GM12875 (cell line): ENCODE measurements around the gene PARP8.
"Not testable (repeated sequence)": the region's sequence is repeated elsewhere in the genome, so short reads cannot be mapped to it uniquely, and the experiment has no call there.

Experiments
- H3K4me3 ChIP-seq: one replicate; pipeline ENCODE4 v1.5.1; 2011; ENCODE audit warnings: low read depth, low read length, control low read depth
- TF ChIP-seq, protein P1 (sequence below): IDR thresholded peaks from 2 replicates; pipeline ENCODE4 v1.5.1; 2011; ENCODE audit warnings: low read depth, mild to moderate bottlenecking, control low read depth, inconsistent platforms, low read length, moderate library complexity, borderline replicate concordance; ENCODE audit not compliant: insufficient read depth

The PARP8 gene

GRCh38 chr5:50798002-50798401 lies 131.6 kb downstream of the PARP8 start:
- H3K4me3 ChIP-seq, result no peak overlapping the region
- TF ChIP-seq, protein P1, sequence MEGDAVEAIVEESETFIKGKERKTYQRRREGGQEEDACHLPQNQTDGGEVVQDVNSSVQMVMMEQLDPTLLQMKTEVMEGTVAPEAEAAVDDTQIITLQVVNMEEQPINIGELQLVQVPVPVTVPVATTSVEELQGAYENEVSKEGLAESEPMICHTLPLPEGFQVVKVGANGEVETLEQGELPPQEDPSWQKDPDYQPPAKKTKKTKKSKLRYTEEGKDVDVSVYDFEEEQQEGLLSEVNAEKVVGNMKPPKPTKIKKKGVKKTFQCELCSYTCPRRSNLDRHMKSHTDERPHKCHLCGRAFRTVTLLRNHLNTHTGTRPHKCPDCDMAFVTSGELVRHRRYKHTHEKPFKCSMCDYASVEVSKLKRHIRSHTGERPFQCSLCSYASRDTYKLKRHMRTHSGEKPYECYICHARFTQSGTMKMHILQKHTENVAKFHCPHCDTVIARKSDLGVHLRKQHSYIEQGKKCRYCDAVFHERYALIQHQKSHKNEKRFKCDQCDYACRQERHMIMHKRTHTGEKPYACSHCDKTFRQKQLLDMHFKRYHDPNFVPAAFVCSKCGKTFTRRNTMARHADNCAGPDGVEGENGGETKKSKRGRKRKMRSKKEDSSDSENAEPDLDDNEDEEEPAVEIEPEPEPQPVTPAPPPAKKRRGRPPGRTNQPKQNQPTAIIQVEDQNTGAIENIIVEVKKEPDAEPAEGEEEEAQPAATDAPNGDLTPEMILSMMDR, result no peak

DNA sequence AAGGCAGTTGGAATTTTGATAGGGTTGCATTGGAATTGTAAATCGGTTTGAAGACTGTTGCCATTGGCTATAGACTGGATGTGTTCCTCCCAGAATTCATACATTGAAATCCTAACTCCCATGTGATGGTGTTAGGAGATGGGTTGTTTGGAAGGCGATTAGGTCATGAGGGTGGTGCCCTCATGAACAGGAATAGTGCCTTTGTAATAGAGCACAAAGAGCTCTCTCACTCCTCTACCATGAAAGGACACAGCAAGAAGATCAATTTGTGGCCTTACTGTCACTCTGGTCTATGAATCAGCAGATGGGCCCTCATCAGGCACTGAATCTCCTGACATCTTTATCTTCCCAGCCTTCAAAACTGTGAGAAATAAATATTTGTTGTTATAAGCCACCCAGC lies 133.2 kb downstream of the PARP8 start:
- TF ChIP-seq, protein P1, result no peak
- no peak overlapping the region for H3K4me3 ChIP-seq

- TF ChIP-seq, protein P1, result no peak
- no peak overlapping the region for H3K4me3 ChIP-seq
Observed at GRCh38 chr5:50800410-50800809, 134.0 kb downstream of the PARP8 start.

- TF ChIP-seq, protein P1, result no peak
Observed at GRCh38 chr5:50807661-50808060, 141.2 kb downstream of the PARP8 start.

GRCh38 chr5:50808406-50808805 lies 142.0 kb downstream of the PARP8 start:
- TF ChIP-seq, protein P1, result no peak
- H3K4me3 ChIP-seq, result no peak overlapping the region

More at GRCh38 chr5:50807661-50808060, 141.2 kb downstream of the PARP8 start:
- no peak overlapping the region for H3K4me3 ChIP-seq

DNA sequence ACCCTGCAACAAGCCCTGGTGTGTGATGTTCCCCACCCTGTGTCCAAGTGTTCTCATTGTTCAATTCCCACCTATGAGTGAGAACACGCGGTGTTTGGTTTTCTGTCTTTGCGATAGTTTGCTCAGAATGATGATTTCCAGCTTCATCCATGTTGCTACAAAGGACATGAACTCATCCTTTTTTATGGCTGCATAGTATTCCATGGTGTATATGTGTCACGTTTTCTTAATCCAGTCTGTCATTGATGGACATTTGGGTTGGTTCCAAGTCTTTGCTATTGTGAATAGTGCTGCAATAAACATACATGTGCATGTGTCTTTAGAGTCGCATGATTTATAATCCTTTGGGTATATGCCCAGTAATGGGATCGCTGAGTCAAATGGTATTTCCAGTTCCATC lies 145.3 kb downstream of the PARP8 start:
- not testable (repeated sequence) for H3K4me3 ChIP-seq

DNA sequence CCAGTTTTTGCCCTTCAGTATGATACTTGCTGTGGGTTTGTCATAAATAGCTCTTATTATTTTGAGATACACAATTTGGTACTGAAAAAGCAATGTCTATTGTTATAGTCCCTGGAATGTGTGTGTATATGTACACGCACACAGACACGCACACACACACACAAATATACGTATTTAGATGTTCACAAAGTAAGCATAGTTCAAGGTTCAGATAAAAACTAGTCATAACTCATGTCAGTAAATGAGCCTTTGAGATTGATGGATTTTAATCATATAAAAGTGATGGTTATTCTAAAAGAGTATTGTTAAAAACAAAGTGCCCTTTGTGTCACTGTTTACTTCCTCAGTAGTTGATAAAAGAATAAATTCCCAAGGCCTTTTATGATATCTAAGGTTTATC lies 147.3 kb downstream of the PARP8 start:
- H3K4me3 ChIP-seq, result no peak overlapping the region
- TF ChIP-seq, protein P1, result no peak

DNA sequence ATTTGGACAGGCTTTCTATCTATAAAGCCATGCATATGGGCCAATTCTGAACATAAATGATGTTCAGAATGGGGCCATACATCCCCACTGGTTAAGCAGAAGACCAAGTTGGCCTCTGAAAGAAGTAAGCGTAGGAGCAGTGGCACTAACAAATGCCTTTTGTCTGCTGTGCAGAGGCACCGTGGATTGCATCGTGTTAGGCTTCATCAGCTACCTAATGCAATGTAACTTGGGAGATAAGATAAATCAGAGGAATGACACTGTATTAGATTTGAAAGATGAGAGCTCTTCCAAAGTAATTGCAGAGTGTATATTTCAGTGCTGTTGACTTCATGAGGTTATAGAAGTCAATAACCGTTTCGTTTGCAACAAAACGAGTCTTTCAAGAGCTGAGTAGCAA lies 148.1 kb downstream of the PARP8 start:
- H3K4me3 ChIP-seq, result no peak overlapping the region
- TF ChIP-seq, protein P1, result no peak
